B cell (primary cell): Measurements from ENCODE around the gene SMAD9.

Experiments
- CTCF ChIP-seq: fragments of 200-600 bp; IDR thresholded peaks from one replicate; pipeline ENCODE4 v1.8.0; 2022; ENCODE audit warnings: antibody characterized with exemption, mild to moderate bottlenecking
- EZH2 ChIP-seq: IDR thresholded peaks from 2 replicates; pipeline ENCODE4 v1.6.1; 2012; ENCODE audit warnings: borderline replicate concordance, low read depth, mild to moderate bottlenecking, moderate library complexity, low read length; ENCODE audit not compliant: insufficient read depth, poor library complexity, severe bottlenecking

GRCh38 chr13:36818804-36819738 lies 101.0 kb downstream of the SMAD9 start, which contains the start of gene RFXAP:
- TF ChIP-seq CTCF: peak; percentile 21
- TF ChIP-seq EZH2: no peak
